A673 (cell line): ENCODE data around the gene LXN. TPM values are rescaled to one million over a fixed set of nuclear protein-coding genes. Genes with fewer than 3 reads are reported as not detected.

ENCODE experiments used
- BruUV-seq: library from RNA; stranded (reverse); fragments of 400-500 nt; replicated peaks from 2 replicates; lab custom pipeline; 2021; lab: Mats Ljungman, UMichigan
- CTCF ChIA-PET: fragments of 300-600 bp; sonication (Branson Sonifier 250); formaldehyde crosslinking; loops from one replicate; lab custom pipeline; 2022; ENCODE audit warnings: antibody characterized with exemption; lab: Charles Lee
- POLR2A ChIA-PET: fragments of 300-600 bp; sonication (Branson Sonifier 250); formaldehyde crosslinking; loops from one replicate; lab custom pipeline; 2022; ENCODE audit warnings: antibody characterized with exemption; ENCODE audit not compliant: low non-redundant PET; lab: Charles Lee
- DNase-seq: peaks from one replicate; pipeline ENCODE4 v3.0.0-alpha.2; 2015; ENCODE audit warnings: low spot score
- H3K27ac ChIP-seq: fragments of 200-600 bp; sonication (generic); 2 replicates; pipeline ENCODE4 v1.5.1; 2016; ENCODE audit warnings: mixed run types, low read depth, mild to moderate bottlenecking, mixed read lengths, antibody characterized with exemption, low read length; ENCODE audit not compliant: poor library complexity, severe bottlenecking
- H3K27me3 ChIP-seq: fragments of 200-600 bp; sonication (generic); replicated peaks from 2 replicates; pipeline ENCODE4 v1.6.1; 2017; ENCODE audit warnings: mixed run types, low read depth, mild to moderate bottlenecking, mixed read lengths, antibody characterized with exemption, low read length; ENCODE audit not compliant: insufficient read depth, poor library complexity
- H3K36me3 ChIP-seq: fragments of 200-600 bp; sonication (generic); 2 replicates; pipeline ENCODE4 v1.6.1; 2016; ENCODE audit warnings: mixed run types, mild to moderate bottlenecking, mixed read lengths, antibody characterized with exemption, low read length; ENCODE audit not compliant: insufficient read depth, poor library complexity, severe bottlenecking
- H3K4me1 ChIP-seq: fragments of 200-600 bp; sonication (generic); 2 replicates; pipeline ENCODE4 v1.6.1; 2017; ENCODE audit warnings: mixed run types, mild to moderate bottlenecking, mixed read lengths, antibody characterized with exemption, low read length; ENCODE audit not compliant: insufficient read depth, poor library complexity, severe bottlenecking
- H3K4me3 ChIP-seq: fragments of 200-600 bp; sonication (generic); 2 replicates; pipeline ENCODE4 v1.5.1; 2016; ENCODE audit warnings: low read depth, mixed run types, mild to moderate bottlenecking, mixed read lengths, low read length; ENCODE audit not compliant: poor library complexity, severe bottlenecking
- H3K9me3 ChIP-seq: fragments of 200-600 bp; sonication (generic); 2 replicates; pipeline ENCODE4 v1.6.1; 2016; ENCODE audit warnings: mixed run types, low read depth, mild to moderate bottlenecking, mixed read lengths, antibody characterized with exemption, low read length; ENCODE audit not compliant: poor library complexity, severe bottlenecking
- CTCF ChIP-seq: fragments of 300-800, 200-600 bp; sonication (generic); conservative IDR thresholded peaks from 2 replicates; pipeline ENCODE4 v1.5.1; 2017; ENCODE audit warnings: low read depth, mild to moderate bottlenecking, antibody characterized with exemption, low read length, moderate library complexity, mixed read lengths
- EZH2 ChIP-seq: fragments of 200-600 bp; sonication (generic); IDR thresholded peaks from 2 replicates; pipeline ENCODE4 v1.6.1; 2017; ENCODE audit warnings: borderline replicate concordance, low read depth, mild to moderate bottlenecking, mixed read lengths, antibody characterized with exemption, low read length; ENCODE audit not compliant: poor library complexity, severe bottlenecking
- intact Hi-C: fragments of 100-400 bp; cut with micrococcal nuclease; formaldehyde crosslinking; loops from one replicate; pipeline ENCODE4 v1.10.0; 2022; ENCODE audit not compliant: unreplicated experiment
- total RNA-seq: library from RNA; stranded (reverse); gene quantifications from 2 replicates; pipeline ENCODE4 v1.2.3, GENCODE V29; 2021

Gene LXN
- total RNA-seq, 1 experiment from 2014 or later: 4.5 TPM

DNA sequence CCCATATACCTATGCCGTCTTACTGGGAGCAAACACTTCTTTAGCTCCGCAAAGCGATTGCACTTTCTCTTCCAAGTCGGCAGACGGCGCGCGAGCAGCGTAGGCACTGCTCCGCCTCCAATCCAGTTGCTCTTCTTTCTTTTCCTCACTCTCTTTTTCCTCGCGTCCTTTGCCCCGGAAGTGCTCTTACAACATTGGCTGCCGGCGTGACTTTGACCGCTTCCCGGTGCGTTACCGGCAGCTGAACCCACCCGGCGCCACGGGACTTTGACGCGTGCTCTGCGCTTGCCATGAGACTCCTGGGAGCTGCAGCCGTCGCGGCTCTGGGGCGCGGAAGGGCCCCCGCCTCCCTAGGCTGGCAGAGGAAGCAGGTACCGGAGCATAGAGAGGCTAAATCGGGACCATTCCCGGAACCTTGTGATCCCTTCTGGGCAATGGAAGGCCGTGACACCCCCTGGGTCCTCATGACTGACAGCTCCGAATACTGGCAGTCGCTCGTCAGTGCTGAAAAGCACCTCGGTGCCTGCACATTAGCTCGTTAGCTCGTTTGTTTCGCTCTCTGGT, 28.0 kb downstream of the LXN start, which contains the start of gene GFM1:
Gene GFM1, plus strand, starts transcription at position 183 of the 564 bp plus-strand sequence. Its CDS starts 108 bp downstream, at position 291.
- BruUV-seq: no TSS peak
- Histone ChIP-seq H3K27ac (peak within 1 kb of the TSS; percentile 81), H3K4me1 (peaks cover 6% of the 10 kb centered on the region)

GRCh38 chr3:158642474-158643210, 29.8 kb downstream of the LXN start:
- ChIA-PET CTCF (no interaction called here), POLR2A (no interaction called here)
- Histone ChIP-seq H3K4me1 (peaks cover 6% of the 10 kb centered on the region), H3K9me3 (no peaks in the 10 kb centered on the region), H3K27me3 (no peaks in the 10 kb centered on the region), H3K36me3 (no peaks in the 10 kb centered on the region), H3K27ac (no peak overlapping the region), H3K4me3 (no peak overlapping the region)
- DNase-seq: no peak
- TF ChIP-seq CTCF (no peak), EZH2 (no peak)
- no TSS peak for BruUV-seq
- intact Hi-C loops: no loop called here

More for the DNA sequence above, 28.0 kb downstream of the LXN start, which contains the start of gene GFM1:
- ChIA-PET CTCF (interaction anchor here (0.6 to 1.1 kb wide), 4 partner anchors 9 to 363 kb away, joined by 3 to 5 read pairs (median 4); no protein-coding TSS in a partner anchor), POLR2A (interaction anchor here (0.6 kb wide), 1 partner anchor 1417 kb away, joined by 4 read pairs; no protein-coding TSS in a partner anchor)
- Histone ChIP-seq H3K4me3 (peak within 1 kb of the TSS; percentile 71), H3K9me3 (no peaks in the 10 kb centered on the region), H3K27me3 (no peaks in the 10 kb centered on the region), H3K36me3 (no peaks in the 10 kb centered on the region)
- peak; percentile 87 for TF ChIP-seq CTCF
- no peak for TF ChIP-seq EZH2
- intact Hi-C loops: no loop called here
- DNase-seq: peak; percentile 98

DNA sequence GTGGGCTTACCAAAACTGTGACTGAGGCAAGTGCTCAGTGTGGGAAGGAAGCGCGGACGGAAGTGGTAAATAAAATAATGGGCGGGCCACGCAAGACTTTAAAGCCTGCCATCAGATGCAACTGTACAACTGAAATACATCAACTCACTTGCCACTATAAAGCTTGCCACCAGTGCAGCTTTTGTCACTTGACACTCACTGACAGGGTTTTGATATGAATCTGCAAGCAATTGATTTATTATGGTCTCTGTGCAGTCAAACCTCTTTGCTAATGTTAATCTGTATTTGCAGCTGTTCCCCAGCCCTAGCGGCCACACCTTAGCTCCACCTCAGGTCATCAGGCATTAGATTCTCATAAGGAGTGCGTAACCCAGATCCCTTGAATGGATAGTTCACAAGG, 30.4 kb downstream of the LXN start:
- no peak overlapping the region for H3K27ac ChIP-seq
- H3K36me3 ChIP-seq: no peaks in the 10 kb centered on the region
- CTCF ChIA-PET: no interaction called here
- POLR2A ChIA-PET: no interaction called here
- intact Hi-C loops: no loop called here
- no peak overlapping the region for H3K4me3 ChIP-seq
- TF ChIP-seq EZH2: no peak
- TF ChIP-seq CTCF: no peak
- no peaks in the 10 kb centered on the region for H3K27me3 ChIP-seq
- H3K4me1 ChIP-seq: peaks cover 6% of the 10 kb centered on the region
- BruUV-seq: no TSS peak
- H3K9me3 ChIP-seq: no peaks in the 10 kb centered on the region
- DNase-seq: no peak
